NCI-H1105 treated with DMSO at 0.1 percent for 48 hours (cell line): ENCODE data around the gene ATRX.
"Not testable (repeated sequence)": the region's sequence is repeated elsewhere in the genome, so short reads cannot be mapped to it uniquely, and the experiment has no call there.

Source experiments
- DNase-seq: peaks from one replicate; lab custom pipeline; 2025; lab: John Stamatoyannopoulos, UW

ATRX gene, protein sequence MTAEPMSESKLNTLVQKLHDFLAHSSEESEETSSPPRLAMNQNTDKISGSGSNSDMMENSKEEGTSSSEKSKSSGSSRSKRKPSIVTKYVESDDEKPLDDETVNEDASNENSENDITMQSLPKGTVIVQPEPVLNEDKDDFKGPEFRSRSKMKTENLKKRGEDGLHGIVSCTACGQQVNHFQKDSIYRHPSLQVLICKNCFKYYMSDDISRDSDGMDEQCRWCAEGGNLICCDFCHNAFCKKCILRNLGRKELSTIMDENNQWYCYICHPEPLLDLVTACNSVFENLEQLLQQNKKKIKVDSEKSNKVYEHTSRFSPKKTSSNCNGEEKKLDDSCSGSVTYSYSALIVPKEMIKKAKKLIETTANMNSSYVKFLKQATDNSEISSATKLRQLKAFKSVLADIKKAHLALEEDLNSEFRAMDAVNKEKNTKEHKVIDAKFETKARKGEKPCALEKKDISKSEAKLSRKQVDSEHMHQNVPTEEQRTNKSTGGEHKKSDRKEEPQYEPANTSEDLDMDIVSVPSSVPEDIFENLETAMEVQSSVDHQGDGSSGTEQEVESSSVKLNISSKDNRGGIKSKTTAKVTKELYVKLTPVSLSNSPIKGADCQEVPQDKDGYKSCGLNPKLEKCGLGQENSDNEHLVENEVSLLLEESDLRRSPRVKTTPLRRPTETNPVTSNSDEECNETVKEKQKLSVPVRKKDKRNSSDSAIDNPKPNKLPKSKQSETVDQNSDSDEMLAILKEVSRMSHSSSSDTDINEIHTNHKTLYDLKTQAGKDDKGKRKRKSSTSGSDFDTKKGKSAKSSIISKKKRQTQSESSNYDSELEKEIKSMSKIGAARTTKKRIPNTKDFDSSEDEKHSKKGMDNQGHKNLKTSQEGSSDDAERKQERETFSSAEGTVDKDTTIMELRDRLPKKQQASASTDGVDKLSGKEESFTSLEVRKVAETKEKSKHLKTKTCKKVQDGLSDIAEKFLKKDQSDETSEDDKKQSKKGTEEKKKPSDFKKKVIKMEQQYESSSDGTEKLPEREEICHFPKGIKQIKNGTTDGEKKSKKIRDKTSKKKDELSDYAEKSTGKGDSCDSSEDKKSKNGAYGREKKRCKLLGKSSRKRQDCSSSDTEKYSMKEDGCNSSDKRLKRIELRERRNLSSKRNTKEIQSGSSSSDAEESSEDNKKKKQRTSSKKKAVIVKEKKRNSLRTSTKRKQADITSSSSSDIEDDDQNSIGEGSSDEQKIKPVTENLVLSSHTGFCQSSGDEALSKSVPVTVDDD (N-terminal part only)

DNA sequence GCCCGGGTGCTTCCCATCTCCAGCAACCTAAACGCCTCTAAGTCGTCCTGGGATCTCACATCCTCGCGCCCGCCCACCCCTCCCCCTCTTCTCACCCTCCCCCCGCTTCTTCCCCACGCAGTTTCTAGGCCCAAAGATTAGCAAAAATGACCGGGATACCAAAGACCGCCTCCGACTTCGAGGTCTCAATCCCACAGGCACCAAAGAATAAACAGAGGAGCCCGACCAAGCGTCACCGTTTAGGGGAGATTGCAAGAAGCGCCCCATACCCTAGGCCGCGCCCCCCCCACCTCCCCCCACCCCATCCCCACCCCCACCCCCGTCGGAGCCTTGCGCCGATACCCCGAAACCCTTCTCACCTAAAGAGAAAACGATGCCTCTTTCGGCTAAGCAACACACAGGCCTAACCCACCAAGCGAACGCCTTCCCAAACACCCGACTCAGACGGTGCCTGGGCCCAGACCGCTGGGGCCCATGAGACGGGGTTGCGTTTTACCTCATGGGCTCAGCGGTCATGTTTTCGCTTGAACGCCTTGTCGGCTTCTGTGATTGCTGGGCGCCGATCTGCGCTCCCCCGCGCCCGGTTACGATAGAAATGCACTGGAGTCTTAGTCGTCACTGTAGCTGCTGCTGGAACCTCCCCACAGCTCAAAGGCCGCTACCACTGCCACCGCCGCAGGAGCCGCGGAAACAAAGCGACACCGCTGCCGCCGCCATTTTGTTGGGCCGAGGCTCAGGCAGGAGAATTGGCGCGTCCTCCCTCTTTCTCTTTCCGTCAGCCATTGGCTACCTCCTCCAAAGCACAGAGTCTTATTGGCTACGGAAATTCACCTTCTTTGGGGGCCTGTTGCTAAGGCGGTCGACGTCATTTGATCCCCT, at the start of gene ATRX:
Gene ATRX, minus strand, starts transcription at position 731 of the 879 bp plus-strand sequence. Its CDS starts 215 bp downstream, at position 516.
- peak; percentile 88 for DNase-seq

DNA sequence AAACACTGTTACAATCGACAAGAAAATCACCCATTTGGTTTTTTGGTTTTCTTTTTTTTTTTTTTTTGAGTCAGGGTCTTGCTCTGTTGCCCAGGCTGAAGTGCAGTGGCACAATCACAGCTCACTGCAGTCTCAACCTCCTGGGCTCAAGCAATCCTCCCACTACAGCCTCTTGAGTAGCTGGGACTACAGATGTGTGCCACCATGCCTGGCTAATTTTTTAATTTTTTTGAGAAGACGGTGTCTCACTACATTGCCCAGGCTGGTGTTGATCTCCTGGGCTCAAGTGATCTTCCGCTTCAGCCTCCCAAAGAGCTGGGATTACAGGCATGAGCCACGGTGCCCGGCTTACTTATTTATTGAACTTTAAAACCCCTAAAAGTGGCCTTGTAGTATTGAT, 45.5 kb upstream of the ATRX start:
- not testable (repeated sequence) for DNase-seq

DNA sequence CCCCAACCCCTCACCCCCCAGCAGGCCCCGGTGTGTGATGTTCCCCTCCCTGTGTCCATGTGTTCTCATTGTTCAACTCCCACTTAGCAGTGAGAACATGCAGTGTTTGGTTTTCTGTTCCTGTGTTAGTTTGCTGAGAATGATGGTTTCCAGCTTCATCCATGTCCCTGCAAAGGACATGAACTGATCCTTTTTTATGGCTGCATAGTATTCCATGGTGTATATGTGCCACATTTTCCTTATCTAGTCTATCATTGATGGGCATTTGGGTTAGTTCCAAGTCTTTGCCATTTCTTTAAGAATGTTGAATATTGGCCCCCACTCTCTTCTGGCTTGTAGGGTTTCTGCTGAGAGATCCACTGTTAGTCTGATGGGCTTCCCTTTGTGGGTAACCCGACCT, 36.0 kb upstream of the ATRX start:
- DNase-seq, result not testable (repeated sequence)

DNA sequence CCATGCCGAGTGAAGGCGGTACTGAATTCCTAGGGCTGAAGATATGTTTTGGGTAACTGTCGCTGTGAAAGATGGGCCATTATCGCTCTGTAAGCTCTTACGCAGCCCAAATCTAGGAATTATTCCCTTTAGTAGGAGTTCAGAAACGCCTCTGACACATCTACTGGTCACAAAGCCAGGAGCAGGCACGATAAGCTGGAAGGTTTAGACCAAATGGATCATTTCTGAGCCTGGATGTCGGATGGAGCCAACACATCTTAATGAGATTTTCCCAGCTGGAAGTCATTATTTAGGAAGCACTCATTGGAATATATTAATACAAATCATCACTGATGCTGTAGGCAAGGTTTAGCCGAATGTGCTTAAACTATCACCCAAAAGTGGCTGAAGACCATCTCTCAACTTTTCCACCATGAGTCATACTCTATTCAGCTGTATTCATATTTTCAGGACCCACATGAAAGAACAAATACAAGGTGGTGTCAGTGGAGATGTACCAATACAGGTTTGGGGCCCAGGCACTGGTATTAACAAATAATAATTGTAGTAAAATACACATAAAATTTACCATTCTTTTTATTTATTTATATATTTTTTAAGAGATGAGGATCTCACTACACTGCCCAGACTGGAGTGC, 34.2 kb upstream of the ATRX start:
- DNase-seq, result no peak

DNA sequence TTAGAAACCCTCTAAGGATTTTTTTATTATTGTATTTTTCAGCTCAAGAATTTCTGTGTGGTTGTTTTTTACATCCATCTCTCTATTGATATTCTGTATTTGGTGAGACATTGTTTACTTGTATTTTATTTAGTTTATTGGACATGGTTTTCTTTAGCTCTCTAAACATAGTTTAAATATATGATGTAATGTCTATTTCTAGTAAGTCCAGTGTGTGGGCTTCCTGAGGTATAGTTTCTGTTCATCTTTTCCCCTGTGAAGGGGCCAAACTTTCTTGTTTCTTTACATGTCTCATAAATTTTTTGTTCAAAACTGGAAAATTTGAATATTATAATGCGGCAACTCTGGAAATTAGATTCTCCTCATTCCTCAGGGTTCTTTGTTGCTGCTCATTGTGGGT, 28.2 kb upstream of the ATRX start:
- no peak for DNase-seq

DNA sequence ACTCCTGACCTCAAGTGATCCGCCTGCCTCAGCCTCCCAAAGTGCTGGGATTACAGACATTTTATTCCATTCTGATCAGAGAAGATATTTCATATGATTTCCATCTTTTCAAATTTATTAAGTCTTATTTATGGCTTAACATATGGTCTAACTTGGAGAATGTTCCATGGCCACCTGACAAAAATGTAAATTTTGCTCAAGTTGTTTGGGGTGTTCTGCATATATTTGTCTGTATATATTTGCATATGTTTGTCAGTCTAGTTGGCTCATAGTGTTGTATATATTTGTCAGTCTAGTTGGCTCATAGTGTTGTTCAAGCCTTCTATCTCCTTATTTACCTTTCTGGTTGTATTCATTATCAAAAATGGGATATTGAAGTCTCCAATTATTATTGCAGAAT, 16.2 kb upstream of the ATRX start:
- DNase-seq, result no peak

DNA sequence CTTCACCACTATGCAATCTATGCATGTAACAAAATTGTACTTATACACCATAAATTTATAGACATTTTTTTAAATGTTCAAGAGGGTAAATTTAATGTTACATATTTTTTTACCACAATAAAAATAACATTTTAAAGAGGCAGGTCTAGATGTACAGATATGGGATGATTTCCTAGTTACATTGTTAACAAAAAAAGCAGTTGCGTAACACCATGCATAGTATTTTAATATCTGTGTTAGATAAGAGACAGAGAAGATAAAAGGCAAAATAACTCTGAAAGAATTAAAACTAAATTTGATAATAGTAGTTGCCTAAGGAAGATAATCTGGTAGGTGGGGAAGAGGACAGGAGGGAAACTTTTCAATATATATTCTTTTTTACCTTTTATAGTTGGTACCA, 9.1 kb upstream of the ATRX start:
- DNase-seq, result no peak

DNA sequence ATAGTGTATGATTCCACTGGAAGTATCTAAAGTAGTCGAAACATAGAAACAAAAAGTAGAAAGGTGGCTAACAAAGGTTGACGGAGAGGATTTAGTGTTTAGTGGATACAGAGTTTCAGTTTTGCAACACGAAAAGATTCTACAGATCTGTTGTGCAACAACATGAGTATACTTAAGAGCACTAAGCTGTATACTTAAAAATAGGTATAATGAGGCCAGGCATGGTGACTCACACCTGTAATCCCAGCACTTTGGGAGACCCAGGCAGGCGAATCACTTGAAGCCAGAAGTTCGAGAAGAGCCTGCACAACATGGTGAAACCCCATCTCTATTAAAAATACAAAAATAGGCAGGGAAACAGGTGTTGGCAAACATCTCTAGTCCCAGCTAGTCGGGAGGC, 7.9 kb upstream of the ATRX start:
- no peak for DNase-seq

DNA sequence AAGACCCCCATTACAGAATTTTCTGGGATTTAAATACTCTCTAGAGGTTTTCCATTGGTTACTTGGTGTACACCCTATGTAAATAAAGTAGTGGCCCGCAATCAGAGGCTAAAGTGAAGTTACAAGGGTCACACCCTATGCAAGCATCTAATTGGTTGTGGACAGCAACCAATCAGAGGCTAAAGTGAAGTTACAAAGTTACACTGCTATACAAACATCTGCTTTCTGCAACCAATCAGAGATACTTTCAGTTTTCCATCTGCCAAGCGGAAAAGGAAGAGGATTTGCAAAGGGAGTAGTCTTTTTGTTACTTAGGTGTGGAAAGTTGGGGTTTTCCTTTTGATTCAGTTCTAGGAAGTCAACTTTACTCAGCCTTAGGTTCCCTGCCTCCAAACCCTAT, 2.0 kb upstream of the ATRX start:
- no peak for DNase-seq

DNA sequence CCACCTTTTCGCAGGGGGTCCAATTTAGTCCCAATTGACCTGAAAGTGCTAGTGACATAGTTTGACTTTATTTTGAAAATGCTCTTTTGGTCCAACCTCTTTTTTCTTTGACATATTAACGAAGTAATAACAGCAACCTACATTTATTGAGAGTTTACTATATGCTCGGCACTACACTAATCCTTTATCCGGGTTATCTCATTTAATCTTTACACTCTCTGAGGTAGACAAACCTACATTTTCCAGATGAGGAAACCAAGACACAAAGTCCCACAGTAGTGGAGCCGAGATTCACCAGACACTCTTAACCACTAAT, 307 bp upstream of the ATRX start:
- no peak for DNase-seq

DNA sequence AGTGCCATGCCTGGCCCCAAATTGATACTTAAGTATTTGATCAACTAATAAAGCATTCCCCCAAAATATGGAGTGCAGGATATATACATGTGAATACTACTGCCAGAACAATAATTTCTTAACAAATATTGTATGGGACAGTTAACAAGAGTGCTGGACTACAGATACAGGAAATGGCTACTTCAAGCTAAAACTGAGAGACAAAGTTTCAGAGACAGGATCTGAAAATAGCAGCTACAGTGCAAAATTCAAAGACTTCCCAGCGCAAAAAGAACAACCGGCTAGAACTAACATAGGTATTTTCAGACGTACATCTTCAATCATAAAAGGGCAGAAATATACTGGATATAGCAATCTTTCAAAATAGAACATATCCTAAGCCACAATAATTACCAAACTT, 6.3 kb downstream of the ATRX start:
- DNase-seq, result no peak

DNA sequence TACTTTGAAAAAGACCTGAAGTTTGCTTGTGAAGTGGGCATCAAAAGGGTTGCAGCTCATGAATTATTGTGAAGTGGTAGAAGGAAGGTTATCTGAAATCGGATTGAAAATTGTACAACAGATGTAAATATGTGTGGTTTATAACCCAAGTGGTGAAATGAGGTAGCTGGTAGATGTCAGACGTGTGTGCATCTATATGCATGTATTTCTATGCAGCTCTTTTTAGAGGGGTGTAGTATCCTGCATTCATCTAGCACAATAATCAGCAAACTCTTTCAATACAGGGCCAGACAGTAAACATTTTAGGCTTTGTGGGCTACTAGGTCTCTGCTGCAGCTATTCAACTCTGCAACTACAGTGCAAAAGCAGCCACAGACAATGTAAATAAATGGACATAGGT, 9.4 kb downstream of the ATRX start:
- no peak for DNase-seq

DNA sequence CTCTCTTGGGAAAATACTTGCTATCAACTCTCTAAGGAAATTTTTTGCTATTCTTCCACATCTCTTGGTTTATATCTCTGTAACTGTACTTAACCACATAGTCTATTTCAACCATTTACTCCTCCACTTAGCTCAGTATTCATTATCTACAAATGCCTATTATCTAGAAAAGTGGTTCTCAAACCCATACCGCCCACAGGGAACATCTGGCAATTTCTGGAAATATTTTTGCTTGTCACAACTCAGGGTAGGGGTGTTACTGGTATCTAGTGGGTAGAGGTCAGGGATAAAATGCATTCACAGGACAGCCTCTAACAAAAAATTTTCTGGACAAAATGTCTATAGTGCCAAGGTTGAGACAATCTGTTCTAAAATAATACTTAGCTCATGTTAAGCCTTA, 14.4 kb downstream of the ATRX start:
- no peak for DNase-seq

DNA sequence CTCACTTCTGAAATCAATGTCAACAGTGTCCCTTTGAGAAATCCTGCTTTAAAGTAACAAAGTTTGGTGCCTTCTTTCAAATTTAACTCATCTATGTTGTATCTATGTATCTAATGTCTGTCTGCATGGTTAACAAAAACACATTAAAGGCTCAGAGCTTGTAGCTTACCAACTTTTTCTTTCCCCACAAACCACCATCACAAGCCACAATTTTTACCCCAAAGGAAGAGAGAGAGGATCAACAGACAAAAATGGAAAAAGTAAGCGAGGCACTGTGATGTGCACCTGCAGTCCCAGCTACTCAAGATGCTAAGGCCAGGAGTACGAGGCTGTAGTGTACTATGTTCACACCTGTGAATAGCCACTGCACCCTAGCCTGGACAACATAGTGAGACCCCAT, 17.2 kb downstream of the ATRX start:
- DNase-seq, result no peak

DNA sequence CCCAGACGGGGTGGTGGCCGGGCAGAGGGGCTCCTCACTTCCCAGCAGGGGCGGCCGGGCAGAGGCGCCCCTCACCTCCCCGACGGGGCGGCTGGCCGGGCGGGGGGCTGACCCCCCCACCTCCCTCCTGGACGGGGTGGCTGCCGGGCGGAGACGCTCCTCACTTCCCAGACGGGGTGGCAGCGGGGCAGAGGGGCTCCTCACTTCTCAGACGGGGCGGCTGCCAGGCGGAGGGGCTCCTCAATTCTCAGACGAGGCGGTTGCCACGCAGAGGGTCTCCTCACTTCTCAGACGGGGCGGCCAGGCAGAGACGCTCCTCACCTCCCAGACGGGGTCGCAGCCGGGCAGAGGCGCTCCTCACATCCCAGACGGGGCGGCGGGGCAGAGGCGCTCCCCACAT, 19.8 kb downstream of the ATRX start:
- not testable (repeated sequence) for DNase-seq

DNA sequence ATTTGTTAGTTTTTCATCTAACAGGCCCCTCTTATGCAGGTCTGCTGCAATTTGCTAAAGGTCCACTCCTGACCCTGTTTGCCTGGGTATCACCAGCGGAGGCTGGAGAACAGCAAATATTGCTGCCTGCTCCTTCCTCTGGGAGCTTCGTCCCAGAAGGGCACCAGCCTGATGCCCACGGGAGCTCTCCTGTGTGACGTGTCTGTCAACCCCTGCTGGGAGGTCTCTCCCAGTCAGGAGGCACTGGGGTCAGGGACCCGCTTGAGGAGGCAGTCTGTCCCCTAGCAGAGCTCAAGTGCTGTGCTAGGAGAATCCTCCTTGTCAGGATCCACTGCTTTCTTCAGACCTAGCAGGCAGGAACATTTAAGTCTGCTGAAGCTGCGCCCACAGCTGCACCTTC, 30.5 kb downstream of the ATRX start:
- no peak for DNase-seq

DNA sequence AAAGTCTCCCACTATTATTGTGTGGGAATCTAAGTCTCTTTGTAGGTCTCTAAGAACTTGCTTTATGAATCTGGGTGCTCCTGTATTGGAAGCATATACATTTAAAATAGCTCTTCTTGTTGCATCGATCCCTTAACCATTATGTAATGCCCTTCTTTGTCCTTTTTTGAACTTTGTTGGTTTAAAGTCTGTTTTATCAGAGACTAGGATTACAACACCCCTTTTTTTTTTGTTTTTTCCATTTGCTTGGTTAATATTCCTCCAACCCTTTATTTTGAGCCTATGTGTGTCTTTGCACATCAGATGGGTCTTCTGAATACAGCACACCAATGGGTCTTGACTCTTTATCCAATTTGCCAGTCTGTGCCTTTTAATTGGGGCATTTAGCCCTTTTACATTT, 32.1 kb downstream of the ATRX start:
- not testable (repeated sequence) for DNase-seq

DNA sequence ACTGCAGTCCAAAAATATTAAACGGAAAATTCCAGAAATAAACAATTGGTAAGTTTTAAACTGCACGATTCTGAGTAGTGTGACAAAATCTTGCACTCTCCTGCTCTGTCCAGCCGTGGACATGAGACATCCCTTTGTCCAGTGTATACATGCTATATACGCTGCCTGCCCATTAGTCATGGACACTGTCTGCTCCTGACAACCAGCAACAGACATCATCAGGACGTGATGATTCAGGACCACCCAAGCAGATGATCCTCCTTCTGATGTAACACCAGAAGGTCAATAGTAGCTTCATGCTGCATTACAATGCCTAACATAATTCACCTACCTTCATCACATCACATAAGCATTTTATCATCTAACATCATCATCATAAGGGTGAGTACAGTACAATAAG, 36.3 kb downstream of the ATRX start:
- DNase-seq, result no peak

DNA sequence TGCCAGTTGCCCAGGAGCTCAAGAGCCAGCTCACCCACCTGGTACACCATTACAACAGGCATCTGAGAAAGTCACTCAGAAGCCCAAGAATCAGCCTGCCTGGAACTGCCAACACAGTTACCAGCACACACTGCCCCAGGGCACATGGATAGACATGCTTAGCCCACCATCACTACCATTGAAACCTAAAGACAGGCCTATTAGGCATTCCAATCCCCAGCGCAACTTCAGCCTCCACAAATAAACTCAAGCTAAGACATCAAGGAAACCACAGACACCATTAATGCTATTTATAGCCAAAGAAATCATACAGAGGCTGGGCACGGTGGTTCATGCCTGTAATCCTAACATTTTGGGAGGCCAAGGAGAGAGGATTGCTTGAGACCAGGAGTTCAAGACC, 42.3 kb downstream of the ATRX start:
- no peak for DNase-seq

DNA sequence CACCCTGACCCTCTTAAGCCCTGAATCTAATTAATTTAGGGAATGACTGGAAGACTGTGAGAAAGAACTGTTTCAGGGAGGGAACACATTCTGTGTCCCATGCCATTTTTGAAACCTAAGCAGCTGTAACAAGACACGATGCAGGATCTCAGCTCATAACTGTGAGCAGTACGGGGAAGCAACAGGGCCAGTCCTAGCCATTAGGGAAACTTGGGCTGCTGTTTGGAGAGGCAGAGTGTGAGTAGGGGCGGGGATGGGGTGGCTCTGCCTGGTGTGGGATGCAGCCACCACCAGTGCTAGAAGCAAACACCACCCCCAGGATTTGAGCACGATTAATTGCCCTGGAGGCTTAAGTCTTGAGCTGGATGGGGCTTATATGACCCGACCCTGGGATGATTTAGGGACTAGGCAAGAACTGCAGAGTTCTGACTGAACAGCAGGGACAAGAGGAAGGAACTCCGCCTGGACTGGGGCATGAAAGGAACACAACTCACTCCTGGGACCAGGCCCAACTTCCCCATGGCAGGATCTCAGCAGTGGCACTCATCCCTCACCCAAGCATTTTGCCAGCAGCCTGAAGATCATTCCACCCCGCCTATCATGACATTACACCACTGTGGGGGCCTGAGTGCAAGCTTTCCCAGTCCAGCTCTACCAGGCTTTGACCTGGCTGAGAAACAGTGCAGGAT, 43.1 kb downstream of the ATRX start:
- DNase-seq, result no peak
